Mesendoderm (in vitro differentiated cells): Measurements from ENCODE around the gene ARFGAP3. TPM values are rescaled to one million over a fixed set of nuclear protein-coding genes. Genes with fewer than 3 reads are reported as not detected.

Source experiments
- DNase-seq: peaks from one replicate; pipeline ENCODE4 v3.0.0; 2013
- H2AK5ac ChIP-seq: 2 replicates; pipeline ENCODE4 v1.6.1; 2013; ENCODE audit warnings: low read length, inconsistent platforms
- H2BK120ac ChIP-seq: 2 replicates; pipeline ENCODE4 v1.6.1; 2013; ENCODE audit warnings: low read depth, mild to moderate bottlenecking, low read length, moderate library complexity, mixed read lengths
- H2BK15ac ChIP-seq: replicated peaks from 2 replicates; pipeline ENCODE4 v1.6.1; 2013; ENCODE audit warnings: low read depth, mild to moderate bottlenecking, moderate library complexity
- H2BK5ac ChIP-seq: 2 replicates; pipeline ENCODE4 v1.6.1; 2013; ENCODE audit warnings: low read length, inconsistent platforms
- H3K18ac ChIP-seq: 2 replicates; pipeline ENCODE4 v1.6.1; 2013; ENCODE audit warnings: mild to moderate bottlenecking, low read length, mixed read lengths
- H3K23ac ChIP-seq: one replicate; pipeline ENCODE4 v1.6.1; 2013; ENCODE audit warnings: low read length
- H3K27ac ChIP-seq: 2 replicates; pipeline ENCODE4 v1.5.1; 2013; ENCODE audit warnings: low read depth, mild to moderate bottlenecking, inconsistent platforms, low read length, moderate library complexity
- H3K27me3 ChIP-seq: 2 replicates; pipeline ENCODE4 v1.6.1; 2013; ENCODE audit warnings: low read length, control low read depth, mild to moderate bottlenecking, inconsistent platforms; ENCODE audit not compliant: insufficient read depth, poor library complexity
- H3K36me3 ChIP-seq: 2 replicates; pipeline ENCODE4 v1.6.1; 2013; ENCODE audit warnings: low read length, inconsistent platforms; ENCODE audit not compliant: control insufficient read depth, insufficient read depth
- H3K4ac ChIP-seq: one replicate; pipeline ENCODE4 v1.6.1; 2013; ENCODE audit warnings: low read depth, mild to moderate bottlenecking, low read length, moderate library complexity
- H3K4me1 ChIP-seq: 2 replicates; pipeline ENCODE4 v1.6.1; 2013; ENCODE audit warnings: low read depth, low read length, inconsistent platforms; ENCODE audit not compliant: control insufficient read depth
- H3K4me2 ChIP-seq: 2 replicates; pipeline ENCODE4 v1.6.1; 2013; ENCODE audit warnings: low read length
- H3K4me3 ChIP-seq: 2 replicates; pipeline ENCODE4 v1.5.1; 2013; ENCODE audit warnings: mild to moderate bottlenecking, low read length
- H3K56ac ChIP-seq: one replicate; pipeline ENCODE4 v1.6.1; 2013; ENCODE audit warnings: low read length
- H3K79me1 ChIP-seq: 2 replicates; pipeline ENCODE4 v1.6.1; 2013; ENCODE audit warnings: low read length, inconsistent platforms
- H3K79me2 ChIP-seq: 2 replicates; pipeline ENCODE4 v1.6.1; 2013; ENCODE audit warnings: mild to moderate bottlenecking, low read length; ENCODE audit not compliant: control insufficient read depth, insufficient read depth
- H3K9ac ChIP-seq: 2 replicates; pipeline ENCODE4 v1.6.1; 2013; ENCODE audit warnings: low read length, inconsistent platforms
- H4K5ac ChIP-seq: one replicate; pipeline ENCODE4 v1.6.1; 2013; ENCODE audit warnings: low read length
- H4K8ac ChIP-seq: one replicate; pipeline ENCODE4 v1.6.1; 2013; ENCODE audit warnings: low read depth, mild to moderate bottlenecking, control low read depth, low read length, moderate library complexity
- WGBS: extraction: QIAGEN DNeasy Blood & Tissue Kit; methylation state at CpG from one replicate; pipeline ENCODE4 v1.1.7; 2013; ENCODE audit warnings: low lambda C conversion rate, missing lambda C conversion rate; ENCODE audit not compliant: insufficient coverage; ENCODE audit errors: extremely low coverage; 5-methylcytosine and 5-hydroxymethylcytosine counted together
- polyA plus RNA-seq, 2 experiments: library from polyadenylated mRNA; stranded (reverse); fragments of 200-250 nt; gene quantifications; one replicate each; pipeline ENCODE4 v1.2.3, GENCODE V29; 2013

ARFGAP3 gene, protein sequence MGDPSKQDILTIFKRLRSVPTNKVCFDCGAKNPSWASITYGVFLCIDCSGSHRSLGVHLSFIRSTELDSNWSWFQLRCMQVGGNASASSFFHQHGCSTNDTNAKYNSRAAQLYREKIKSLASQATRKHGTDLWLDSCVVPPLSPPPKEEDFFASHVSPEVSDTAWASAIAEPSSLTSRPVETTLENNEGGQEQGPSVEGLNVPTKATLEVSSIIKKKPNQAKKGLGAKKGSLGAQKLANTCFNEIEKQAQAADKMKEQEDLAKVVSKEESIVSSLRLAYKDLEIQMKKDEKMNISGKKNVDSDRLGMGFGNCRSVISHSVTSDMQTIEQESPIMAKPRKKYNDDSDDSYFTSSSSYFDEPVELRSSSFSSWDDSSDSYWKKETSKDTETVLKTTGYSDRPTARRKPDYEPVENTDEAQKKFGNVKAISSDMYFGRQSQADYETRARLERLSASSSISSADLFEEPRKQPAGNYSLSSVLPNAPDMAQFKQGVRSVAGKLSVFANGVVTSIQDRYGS
- 8.0 TPM for polyA plus RNA-seq (2013, experiment 1 of 2)
- polyA plus RNA-seq (2013, experiment 2 of 2) = 8.5 TPM

DNA sequence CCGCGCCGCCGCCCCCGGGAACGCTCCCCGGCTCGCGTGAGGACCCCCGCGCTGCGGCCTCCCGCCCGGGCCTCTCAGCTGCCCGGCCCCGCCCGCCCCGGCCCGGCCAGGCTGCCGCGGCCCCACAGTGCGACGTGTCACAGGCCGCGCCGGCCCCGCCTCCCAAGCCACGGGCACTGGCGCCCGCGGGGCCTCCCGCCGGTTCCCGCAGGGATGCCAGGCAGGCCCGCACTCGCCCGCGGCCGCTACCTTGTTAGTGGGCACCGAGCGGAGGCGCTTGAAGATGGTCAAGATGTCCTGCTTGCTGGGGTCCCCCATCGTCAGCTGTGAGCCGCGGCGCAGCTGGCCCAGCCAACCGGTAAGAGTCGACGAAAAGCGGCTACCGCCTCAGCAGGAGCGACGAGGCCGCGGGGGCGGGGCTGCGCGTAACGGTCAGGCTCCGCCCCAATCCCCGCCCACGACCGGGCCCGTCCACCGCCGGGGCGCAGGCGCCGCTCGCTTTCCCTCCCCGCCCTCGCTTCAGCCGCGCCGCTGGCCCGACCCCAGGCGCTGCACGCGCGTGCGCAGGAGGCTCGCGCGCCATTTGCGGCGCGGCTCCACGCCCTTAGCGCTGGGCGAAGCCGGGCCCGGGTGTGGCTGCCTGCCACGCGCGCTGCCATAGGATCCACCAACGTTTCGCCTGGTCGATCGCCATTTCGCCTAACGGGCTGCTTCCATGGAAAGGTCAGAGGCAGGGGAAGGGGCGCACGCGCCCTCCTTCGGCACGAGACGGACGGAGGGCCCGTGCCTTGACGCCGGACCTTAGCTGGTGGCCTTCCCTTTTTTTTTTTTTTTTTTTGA, at the start of gene ARFGAP3:
ARFGAP3 (minus strand) TSS at position 409 of the 840 bp plus-strand sequence; CDS start at position 318, 91 bp downstream.
- no peak within 1 kb of the TSS for H4K5ac ChIP-seq
- H3K4me1 ChIP-seq = no peaks in the 10 kb centered on the region
- no peaks in the 10 kb centered on the region for H3K27me3 ChIP-seq
- H3K27ac ChIP-seq = peak within 1 kb of the TSS; percentile 42
- H3K36me3 ChIP-seq = no peaks in the 10 kb centered on the region
- peak within 1 kb of the TSS; percentile 37 for H3K4me2 ChIP-seq
- no peak within 1 kb of the TSS for H2BK15ac ChIP-seq
- no peak within 1 kb of the TSS for H3K4ac ChIP-seq
- no peak within 1 kb of the TSS for H3K23ac ChIP-seq
- peak within 1 kb of the TSS; percentile 50 for H3K4me3 ChIP-seq
- H2BK120ac ChIP-seq = no peak within 1 kb of the TSS
- no CpG with 5 or more reads among the region's 111 CpGs for WGBS
- H2BK5ac ChIP-seq = no peak within 1 kb of the TSS
- H3K79me2 ChIP-seq = no peaks in the 10 kb centered on the region
- peak within 1 kb of the TSS; percentile 63 for H3K9ac ChIP-seq
- peak; percentile 94 for DNase-seq
- H4K8ac ChIP-seq = no peak within 1 kb of the TSS
- peak within 1 kb of the TSS; percentile 75 for H3K56ac ChIP-seq
- H3K18ac ChIP-seq = peak within 1 kb of the TSS; percentile 72
- H3K79me1 ChIP-seq = peaks cover 1% of the 10 kb centered on the region
- no peak within 1 kb of the TSS for H2AK5ac ChIP-seq

DNA sequence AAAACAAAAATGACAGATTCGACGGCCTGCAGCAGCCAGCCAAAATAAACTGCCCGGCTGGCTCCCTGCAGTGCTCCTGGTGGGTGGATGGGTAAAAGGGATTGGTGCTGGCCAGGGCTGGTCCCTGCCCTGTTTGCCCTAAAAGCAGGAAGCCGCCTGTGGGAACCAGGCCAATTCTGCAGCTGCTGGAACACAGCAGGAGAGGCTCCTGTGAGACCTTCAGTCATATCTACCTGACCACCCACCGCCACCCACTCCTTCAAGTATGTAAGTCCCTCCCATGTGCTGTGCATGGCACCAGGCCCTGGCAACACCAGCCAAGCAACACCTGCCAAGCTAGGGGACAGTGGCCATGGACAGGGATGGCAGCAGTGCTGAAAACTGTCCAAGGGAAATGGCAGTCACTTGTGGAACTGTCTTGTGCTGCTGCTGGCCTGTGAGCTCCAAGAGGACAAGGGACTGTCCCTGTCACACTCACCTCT, 48.7 kb upstream of the ARFGAP3 start:
- no peak overlapping the region for H2BK15ac ChIP-seq
- H2AK5ac ChIP-seq = no peak overlapping the region
- no peaks in the 10 kb centered on the region for H3K36me3 ChIP-seq
- no peaks in the 10 kb centered on the region for H3K4me1 ChIP-seq
- H3K27me3 ChIP-seq = no peaks in the 10 kb centered on the region
- no peak overlapping the region for H3K4me2 ChIP-seq
- no peak overlapping the region for H3K23ac ChIP-seq
- no peak overlapping the region for H3K18ac ChIP-seq
- H3K79me2 ChIP-seq = peaks cover 5% of the 10 kb centered on the region
- peaks cover 39% of the 10 kb centered on the region for H3K79me1 ChIP-seq
- no peak overlapping the region for H2BK5ac ChIP-seq
- no peak overlapping the region for H3K4me3 ChIP-seq
- H2BK120ac ChIP-seq = no peak overlapping the region
- H4K5ac ChIP-seq = no peak overlapping the region
- DNase-seq = no peak
- no peak overlapping the region for H3K56ac ChIP-seq
- whole genome bisulfite sequencing = no CpG with 5 or more reads among the region's 5 CpGs
- H3K27ac ChIP-seq = no peak overlapping the region
- H3K9ac ChIP-seq = no peak overlapping the region
- no peak overlapping the region for H4K8ac ChIP-seq
- H3K4ac ChIP-seq = no peak overlapping the region

DNA sequence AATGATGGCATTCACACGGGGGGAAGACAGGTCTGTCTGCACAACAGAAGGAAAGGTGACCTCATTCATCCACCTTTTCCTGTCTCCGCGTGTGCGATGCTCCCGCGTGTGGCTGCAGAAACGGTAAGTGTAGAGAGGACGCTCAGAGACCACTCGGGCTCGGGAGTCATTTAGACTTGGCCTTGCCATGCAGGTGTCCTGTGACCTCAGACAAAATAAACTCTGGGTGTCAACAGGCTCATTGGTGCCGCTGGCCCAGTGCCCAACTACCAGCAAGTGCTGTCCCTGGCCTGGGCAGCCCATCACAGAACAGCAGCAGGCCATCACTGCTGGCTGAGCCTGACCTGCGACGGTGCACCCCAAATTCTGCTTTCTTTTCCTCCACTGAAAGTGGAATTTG, 48.1 kb upstream of the ARFGAP3 start:
- Histone ChIP-seq H3K9ac (no peak overlapping the region), H2BK120ac (no peak overlapping the region), H3K4me2 (no peak overlapping the region), H3K23ac (no peak overlapping the region), H3K4me3 (no peak overlapping the region), H4K5ac (no peak overlapping the region), H2BK5ac (no peak overlapping the region), H3K79me2 (peaks cover 5% of the 10 kb centered on the region), H3K79me1 (peaks cover 41% of the 10 kb centered on the region), H4K8ac (no peak overlapping the region), H3K4me1 (no peaks in the 10 kb centered on the region), H3K36me3 (no peaks in the 10 kb centered on the region), H3K27me3 (no peaks in the 10 kb centered on the region), H2AK5ac (no peak overlapping the region), H3K56ac (no peak overlapping the region), H3K27ac (no peak overlapping the region), H3K4ac (no peak overlapping the region), H2BK15ac (no peak overlapping the region), H3K18ac (no peak overlapping the region)
- WGBS = no CpG with 5 or more reads among the region's 13 CpGs
- DNase-seq = no peak

DNA sequence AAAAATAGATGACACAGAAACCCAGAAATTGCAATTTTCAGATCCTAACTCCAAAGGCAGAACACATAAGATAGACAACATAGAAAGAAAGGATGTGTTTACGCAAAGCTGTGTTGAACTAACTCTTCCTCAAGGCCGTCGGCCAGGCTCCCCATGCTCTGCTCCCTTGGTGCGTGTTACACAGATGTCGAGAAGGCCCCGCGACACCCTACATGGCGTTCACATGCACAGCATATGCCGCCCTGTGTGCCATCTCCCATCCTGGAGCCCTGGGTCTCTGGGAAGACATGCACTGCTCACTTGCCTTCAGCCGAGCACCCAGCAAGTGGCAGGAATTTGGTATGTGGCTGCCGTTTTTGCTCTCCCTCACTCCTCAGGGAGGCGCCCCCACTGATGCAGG, 47.0 kb upstream of the ARFGAP3 start:
- H3K9ac ChIP-seq = no peak overlapping the region

DNA sequence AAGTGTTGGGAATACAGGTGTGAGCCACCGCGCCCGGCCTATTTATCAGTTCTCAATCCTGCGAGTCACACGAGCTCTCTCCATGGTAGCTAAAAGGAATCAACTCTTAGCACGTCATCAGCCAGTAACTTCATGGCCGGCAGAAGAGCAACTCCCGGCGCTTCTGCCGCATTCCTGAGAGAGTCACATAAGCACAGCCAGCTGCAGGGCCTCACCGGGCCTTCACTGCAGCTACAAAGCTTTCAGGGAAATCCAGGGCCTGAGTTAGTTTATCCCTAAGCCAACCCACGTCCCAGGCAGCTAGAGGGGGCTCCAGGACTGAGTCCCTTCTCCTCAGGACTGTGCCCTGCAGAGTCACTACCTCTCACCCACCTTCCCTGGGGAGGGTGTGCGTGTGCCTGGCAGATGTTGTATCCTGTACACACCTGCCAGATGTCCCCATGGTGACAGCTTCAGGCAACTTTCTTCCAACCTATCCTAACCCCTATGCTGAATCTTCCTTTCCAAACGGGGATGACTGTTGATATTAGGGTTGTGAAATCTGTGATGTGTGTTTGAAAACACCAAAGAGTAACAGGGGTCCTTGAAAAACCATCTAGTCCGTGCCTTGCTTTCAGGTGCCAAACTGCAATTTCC, 45.9 kb upstream of the ARFGAP3 start:
- Histone ChIP-seq H3K4me3 (no peak overlapping the region), H3K27me3 (no peaks in the 10 kb centered on the region), H2AK5ac (no peak overlapping the region), H3K18ac (no peak overlapping the region), H3K4me1 (no peaks in the 10 kb centered on the region), H3K36me3 (no peaks in the 10 kb centered on the region), H3K27ac (no peak overlapping the region), H3K23ac (no peak overlapping the region), H3K79me1 (peaks cover 42% of the 10 kb centered on the region), H2BK5ac (no peak overlapping the region), H3K4me2 (no peak overlapping the region), H2BK15ac (no peak overlapping the region), H3K56ac (peak overlapping the region; percentile 20), H3K4ac (no peak overlapping the region), H2BK120ac (no peak overlapping the region), H3K79me2 (peaks cover 5% of the 10 kb centered on the region), H4K5ac (no peak overlapping the region), H3K9ac (no peak overlapping the region), H4K8ac (no peak overlapping the region)
- peak; percentile 87 for DNase-seq
- WGBS = no CpG with 5 or more reads among the region's 15 CpGs

More for the DNA sequence above, 47.0 kb upstream of the ARFGAP3 start:
- Histone ChIP-seq H3K18ac (no peak overlapping the region), H3K4me3 (no peak overlapping the region), H3K27me3 (no peaks in the 10 kb centered on the region), H3K23ac (peak overlapping the region; percentile 96), H4K8ac (no peak overlapping the region), H4K5ac (no peak overlapping the region), H3K56ac (no peak overlapping the region), H2BK5ac (no peak overlapping the region), H2BK15ac (no peak overlapping the region), H3K27ac (no peak overlapping the region), H3K4me2 (no peak overlapping the region), H3K4me1 (no peaks in the 10 kb centered on the region), H3K4ac (no peak overlapping the region), H3K36me3 (no peaks in the 10 kb centered on the region), H3K79me1 (peaks cover 42% of the 10 kb centered on the region), H2AK5ac (no peak overlapping the region), H3K79me2 (peaks cover 5% of the 10 kb centered on the region), H2BK120ac (no peak overlapping the region)
- no CpG with 5 or more reads among the region's 12 CpGs for WGBS
- DNase-seq = no peak
